ENCODE results near the gene ARRDC2. TPM values are rescaled to one million over a fixed set of nuclear protein-coding genes. Genes with fewer than 3 reads are reported as not detected.

Gene ARRDC2
- total and polyA plus RNA-seq, 9 of the 15 experiments (the other 6 are each of a cell fraction or from before 2014, with no cell fraction given), result 1.9 to 27.4 (median 15.2) TPM

GRCh38 chr19:18000915-18001776 lies 6.8 kb upstream of the ARRDC2 start:
- no peaks in the 10 kb centered on the region; the same call in 1 of the 2 replicates for H4K20me1 ChIP-seq (replicated peaks; ENCODE audit: control insufficient read depth, insufficient read depth, low read length)
- in situ Hi-C loops (cut with MboI), result loop anchor here (10.0 kb wide), 1 partner anchor 164 kb away; no protein-coding TSS in a partner anchor
- H3K79me2 ChIP-seq (ENCODE audit: control insufficient read depth, insufficient read depth, low read length), result peaks cover 24% of the 10 kb centered on the region
- WGBS (ENCODE audit: insufficient coverage, low coverage, missing lambda C conversion rate), result under 1% methylated on average over 41 of the region's 105 CpGs
- peak overlapping the region; percentile 95 for H3K27ac ChIP-seq (ENCODE audit: extremely low read depth, low read depth, low read length)
- CTCF ChIA-PET (ENCODE audit: low intra/inter-chr PET ratio), result interaction anchor here (1.0 kb wide), 1 partner anchor 63 kb away, joined by 3 read pairs; no protein-coding TSS in a partner anchor
- H3K36me3 ChIP-seq (ENCODE audit: control insufficient read depth, insufficient read depth, low read length), result peaks cover 5% of the 10 kb centered on the region; the same call in 1 of the 3 replicates
- H2AFZ ChIP-seq (ENCODE audit: low read depth, low read length), result peak overlapping the region; percentile 84
- H3K9me1 ChIP-seq (ENCODE audit: control insufficient read depth, insufficient read depth, low read length), result no peaks in the 10 kb centered on the region
- POLR2A ChIA-PET, result interaction anchor here (0.6 to 1.6 kb wide), 6 partner anchors 59 to 603 kb away, joined by 3 to 9 read pairs (median 4); partner anchors contain the start of gene RPL18A
- peaks cover 31 to 65% of the 10 kb centered on the region in 2 experiments for H3K4me1 ChIP-seq (replicated peaks in 1 of 2; ENCODE audit: control insufficient read depth in 2 of 2, insufficient read depth in 2 of 2, low read length in 2 of 2)
- H3K4me2 ChIP-seq (ENCODE audit: insufficient read depth, low read length), result peak overlapping the region; percentile 86
- H3K9ac ChIP-seq (ENCODE audit: insufficient read depth in 1 of 2, low read depth in 2 of 2, low read length in 2 of 2), result peak overlapping the region; percentile 93 to 96
- no peaks in the 10 kb centered on the region for H3K27me3 ChIP-seq (ENCODE audit: control insufficient read depth in 2 of 2, insufficient read depth in 2 of 2, low read length in 2 of 2)
- FAIRE-seq (no peak), ATAC-seq (peak; percentile 66), DNase-seq (ENCODE audit: extremely low read depth in 1 of 4, low spot score in 3 of 4) (peak; percentile 83 to 90 (median 86))
- peak overlapping the region; percentile 87 for H3K4me3 ChIP-seq
- H3K9me3 ChIP-seq (replicated peaks; ENCODE audit: control insufficient read depth, insufficient read depth, low read depth, low read length), result no peaks in the 10 kb centered on the region
- intact Hi-C loops (cut with micrococcal nuclease), result loop anchor here (10.0 kb wide), 1 partner anchor 164 kb away; no protein-coding TSS in a partner anchor
- no TSS peak for BruUV-seq (replicated peaks)
- TF ChIP-seq CREB3L1 (IDR thresholded peaks at IDR 0.05; ENCODE audit: borderline replicate concordance, low read depth), result peak; percentile 75; the same call in 1 of the 2 replicates
- TF ChIP-seq TRIM24 (IDR thresholded peaks at IDR 0.05), result 0 out of 4 replicates have a peak, but pooled peaks of 1 of the 2 experiments have one; percentile 24
- TF ChIP-seq POLR2A (conservative IDR thresholded peaks at IDR 0.05), result peak; percentile 73
- peak; percentile 36; the same call in 1 of the 2 replicates for TF ChIP-seq USF1 (CRISPR knock-in tag; IDR thresholded peaks at IDR 0.05)
- 0 out of 2 replicates have a peak, but pooled peaks have one; percentile 57 for TF ChIP-seq KAT7 (CRISPR knock-in tag; IDR thresholded peaks at IDR 0.05; ENCODE audit: borderline replicate concordance)
- no peak for TF ChIP-seq MCM2 (IDR thresholded peaks at IDR 0.05; ENCODE audit: low read depth)
- no peak for TF ChIP-seq NCOA2 (IDR thresholded peaks at IDR 0.05; ENCODE audit: partially characterized antibody in 2 of 2)
- no peak for TF ChIP-seq ZNF280B (CRISPR knock-in tag; IDR thresholded peaks at IDR 0.05)
- TF ChIP-seq ZBTB12 (CRISPR knock-in tag; IDR thresholded peaks at IDR 0.05), result peak; percentile 53; the same call in 1 of the 2 replicates
- peak in 1 of 2 experiments; percentile 22; a peak in 1 of 4 replicates for TF ChIP-seq CSDE1 (IDR thresholded peaks at IDR 0.05)
- TF ChIP-seq PTBP1 (IDR thresholded peaks at IDR 0.05; ENCODE audit: low read depth, low read length), result no peak
- TF ChIP-seq ZNF77 (CRISPR knock-in tag; IDR thresholded peaks at IDR 0.05), result no peak
- TF ChIP-seq THRAP3 (IDR thresholded peaks at IDR 0.05; ENCODE audit: borderline replicate concordance), result no peak
- TF ChIP-seq MLX (CRISPR knock-in tag; conservative IDR thresholded peaks at IDR 0.05), result no peak
- no peak for TF ChIP-seq NFRKB (IDR thresholded peaks at IDR 0.05; ENCODE audit: low read depth)
